Measurements from ENCODE around the gene SRGAP2B. TPM values are rescaled to one million over a fixed set of nuclear protein-coding genes. Genes with fewer than 3 reads are reported as not detected.
"Not testable (repeated sequence)": the region's sequence is repeated elsewhere in the genome, so short reads cannot be mapped to it uniquely, and the experiment has no call there.

Gene SRGAP2B
- total and polyA plus RNA-seq, 10 of the 15 experiments (the other 5 are each of a cell fraction or from before 2014, with no cell fraction given) = 1.2 to 8.9 (median 3.0) TPM

- H3K36me3 ChIP-seq (ENCODE audit: control insufficient read depth in 2 of 2, insufficient read depth in 2 of 2, low read length in 1 of 2); intact Hi-C loops (cut with micrococcal nuclease; ENCODE audit: unreplicated experiment); H3K9ac ChIP-seq (ENCODE audit: control insufficient read depth, insufficient read depth, low read length); in situ Hi-C loops (cut with MboI); H3K4me2 ChIP-seq (ENCODE audit: control insufficient read depth, insufficient read depth); SMC1A ChIA-PET (ENCODE audit: uncharacterized antibody, unreplicated experiment); POLR2A ChIA-PET; RAD21 ChIA-PET (ENCODE audit: unreplicated experiment); H3K27me3 ChIP-seq (replicated peaks in 1 of 2; ENCODE audit: control insufficient read depth in 2 of 2, insufficient read depth in 2 of 2, low read length in 1 of 2); BruUV-seq (replicated peaks); H3K27ac ChIP-seq (ENCODE audit: control insufficient read depth, insufficient read depth); H3K4me3 ChIP-seq; H4K20me1 ChIP-seq (ENCODE audit: control insufficient read depth, insufficient read depth); H3K4me1 ChIP-seq (ENCODE audit: control insufficient read depth, insufficient read depth, low read length); FAIRE-seq; ATAC-seq; H2AFZ ChIP-seq (ENCODE audit: control insufficient read depth, low read depth, low read length); H3K9me3 ChIP-seq (replicated peaks; ENCODE audit: control insufficient read depth, insufficient read depth, low read length); H3K79me2 ChIP-seq (ENCODE audit: control insufficient read depth, insufficient read depth, low read length); DNase-seq (ENCODE audit: low read depth, low spot score); CTCF ChIA-PET: not testable (repeated sequence)
- WGBS (ENCODE audit: insufficient coverage, insufficient replicate concordance, low lambda C conversion rate, missing lambda C conversion rate) = no CpG with 5 or more reads among the region's 11 CpGs
Observed at GRCh38 chr1:145077872-145078786, 17.0 kb downstream of the SRGAP2B start.

- H3K4me2 ChIP-seq (ENCODE audit: control insufficient read depth, insufficient read depth); ATAC-seq; CTCF ChIA-PET; intact Hi-C loops (cut with micrococcal nuclease; ENCODE audit: unreplicated experiment); H2AFZ ChIP-seq (ENCODE audit: control insufficient read depth, low read depth, low read length); POLR2A ChIA-PET; H3K79me2 ChIP-seq (ENCODE audit: control insufficient read depth, insufficient read depth, low read length); H3K27ac ChIP-seq (ENCODE audit: control insufficient read depth, insufficient read depth); H3K36me3 ChIP-seq (ENCODE audit: control insufficient read depth in 2 of 2, insufficient read depth in 2 of 2, low read length in 1 of 2); H3K27me3 ChIP-seq (replicated peaks in 1 of 2; ENCODE audit: control insufficient read depth in 2 of 2, insufficient read depth in 2 of 2, low read length in 1 of 2); SMC1A ChIA-PET (ENCODE audit: uncharacterized antibody, unreplicated experiment); RAD21 ChIA-PET (ENCODE audit: unreplicated experiment); H4K20me1 ChIP-seq (ENCODE audit: control insufficient read depth, insufficient read depth); H3K4me3 ChIP-seq; BruUV-seq (replicated peaks); H3K9me3 ChIP-seq (replicated peaks; ENCODE audit: control insufficient read depth, insufficient read depth, low read length); H3K4me1 ChIP-seq (ENCODE audit: control insufficient read depth, insufficient read depth, low read length); DNase-seq (ENCODE audit: low read depth, low spot score); in situ Hi-C loops (cut with MboI); H3K9ac ChIP-seq (ENCODE audit: control insufficient read depth, insufficient read depth, low read length); FAIRE-seq: not testable (repeated sequence)
- WGBS (ENCODE audit: insufficient coverage, insufficient replicate concordance, low lambda C conversion rate, missing lambda C conversion rate) = no CpG with 5 or more reads among the region's 3 CpGs
Observed at GRCh38 chr1:145076877-145077276, 18.3 kb downstream of the SRGAP2B start.

- H3K9ac ChIP-seq (ENCODE audit: control insufficient read depth, insufficient read depth, low read length); POLR2A ChIA-PET; H3K4me3 ChIP-seq; H3K79me2 ChIP-seq (ENCODE audit: control insufficient read depth, insufficient read depth, low read length); H3K9me3 ChIP-seq (replicated peaks; ENCODE audit: control insufficient read depth, insufficient read depth, low read length); BruUV-seq (replicated peaks); in situ Hi-C loops (cut with MboI); H3K36me3 ChIP-seq (ENCODE audit: control insufficient read depth in 2 of 2, insufficient read depth in 2 of 2, low read length in 1 of 2); CTCF ChIA-PET; H2AFZ ChIP-seq (ENCODE audit: control insufficient read depth, low read depth, low read length); SMC1A ChIA-PET (ENCODE audit: uncharacterized antibody, unreplicated experiment); H3K4me1 ChIP-seq (ENCODE audit: control insufficient read depth, insufficient read depth, low read length); H3K27ac ChIP-seq (ENCODE audit: control insufficient read depth, insufficient read depth); RAD21 ChIA-PET (ENCODE audit: unreplicated experiment); DNase-seq (ENCODE audit: low read depth, low spot score); FAIRE-seq; intact Hi-C loops (cut with micrococcal nuclease; ENCODE audit: unreplicated experiment); H3K27me3 ChIP-seq (replicated peaks in 1 of 2; ENCODE audit: control insufficient read depth in 2 of 2, insufficient read depth in 2 of 2, low read length in 1 of 2); H3K4me2 ChIP-seq (ENCODE audit: control insufficient read depth, insufficient read depth); H4K20me1 ChIP-seq (ENCODE audit: control insufficient read depth, insufficient read depth); ATAC-seq: not testable (repeated sequence)
- 96% methylated on average over 3 of the region's 6 CpGs for WGBS (ENCODE audit: insufficient coverage, insufficient replicate concordance, low lambda C conversion rate, missing lambda C conversion rate)
Observed at GRCh38 chr1:145074021-145074559, 21.0 kb downstream of the SRGAP2B start.

- DNase-seq (ENCODE audit: low read depth, low spot score); H3K9me3 ChIP-seq (replicated peaks; ENCODE audit: control insufficient read depth, insufficient read depth, low read length); H3K36me3 ChIP-seq (ENCODE audit: control insufficient read depth in 2 of 2, insufficient read depth in 2 of 2, low read length in 1 of 2); in situ Hi-C loops (cut with MboI); BruUV-seq (replicated peaks); ATAC-seq; RAD21 ChIA-PET (ENCODE audit: unreplicated experiment); CTCF ChIA-PET; FAIRE-seq; intact Hi-C loops (cut with micrococcal nuclease; ENCODE audit: unreplicated experiment); H3K4me2 ChIP-seq (ENCODE audit: control insufficient read depth, insufficient read depth); H3K27me3 ChIP-seq (replicated peaks in 1 of 2; ENCODE audit: control insufficient read depth in 2 of 2, insufficient read depth in 2 of 2, low read length in 1 of 2); H3K4me3 ChIP-seq; H2AFZ ChIP-seq (ENCODE audit: control insufficient read depth, low read depth, low read length); SMC1A ChIA-PET (ENCODE audit: uncharacterized antibody, unreplicated experiment); H3K79me2 ChIP-seq (ENCODE audit: control insufficient read depth, insufficient read depth, low read length); H3K4me1 ChIP-seq (ENCODE audit: control insufficient read depth, insufficient read depth, low read length); H4K20me1 ChIP-seq (ENCODE audit: control insufficient read depth, insufficient read depth); H3K27ac ChIP-seq (ENCODE audit: control insufficient read depth, insufficient read depth); POLR2A ChIA-PET; H3K9ac ChIP-seq (ENCODE audit: control insufficient read depth, insufficient read depth, low read length): not testable (repeated sequence)
- no CpG with 5 or more reads among the region's 6 CpGs for WGBS (ENCODE audit: insufficient coverage, insufficient replicate concordance, low lambda C conversion rate, missing lambda C conversion rate)
Observed at GRCh38 chr1:145071569-145071968, 23.6 kb downstream of the SRGAP2B start.

Measured in GM12878 (cell line).